H9 (cell line): ENCODE results near the gene CDYL. TPM values are rescaled to one million over a fixed set of nuclear protein-coding genes. Genes with fewer than 3 reads are reported as not detected.
A peak's percentile ranks its signal among the peaks of the same experiment; 100 is the strongest.

Source experiments
- DNase-seq: peaks from one replicate; pipeline ENCODE4 v3.0.0-alpha.2; 2017
- H2AFZ ChIP-seq: one replicate; pipeline ENCODE4 v1.6.1; 2013; ENCODE audit warnings: mild to moderate bottlenecking, low read length, control low read depth, moderate library complexity
- H2AK5ac ChIP-seq: 2 replicates; pipeline ENCODE4 v1.6.1; 2013; ENCODE audit warnings: low read length, control low read depth, mixed read lengths; ENCODE audit not compliant: insufficient read length
- H2BK120ac ChIP-seq: one replicate; pipeline ENCODE4 v1.6.1; 2013; ENCODE audit warnings: low read depth, mild to moderate bottlenecking, low read length, control low read depth, inconsistent platforms; ENCODE audit not compliant: poor library complexity, severe bottlenecking
- H2BK12ac ChIP-seq: 2 replicates; pipeline ENCODE4 v1.6.1; 2013; ENCODE audit warnings: low read length, control low read depth, mixed read lengths, low read depth; ENCODE audit not compliant: insufficient read length
- H2BK15ac ChIP-seq: 2 replicates; pipeline ENCODE4 v1.6.1; 2013; ENCODE audit warnings: low read depth, low read length, control low read depth
- H2BK20ac ChIP-seq: one replicate; pipeline ENCODE4 v1.6.1; 2013; ENCODE audit warnings: low read depth, mild to moderate bottlenecking, low read length, control low read depth, inconsistent platforms; ENCODE audit not compliant: poor library complexity, severe bottlenecking
- H2BK5ac ChIP-seq: 2 replicates; pipeline ENCODE4 v1.6.1; 2013; ENCODE audit warnings: low read length, control low read depth, mixed read lengths; ENCODE audit not compliant: insufficient read length
- H3K14ac ChIP-seq: 2 replicates; pipeline ENCODE4 v1.6.1; 2013; ENCODE audit warnings: low read length, control low read depth; ENCODE audit not compliant: insufficient read depth
- H3K18ac ChIP-seq: 2 replicates; pipeline ENCODE4 v1.6.1; 2013; ENCODE audit warnings: low read depth, mild to moderate bottlenecking, mixed read lengths, low read length, control low read depth; ENCODE audit not compliant: insufficient read length
- H3K23ac ChIP-seq: 2 replicates; pipeline ENCODE4 v1.6.1; 2013; ENCODE audit warnings: low read length, control low read depth, mixed read lengths, low read depth; ENCODE audit not compliant: insufficient read length
- H3K23me2 ChIP-seq: 2 replicates; pipeline ENCODE4 v1.6.1; 2013; ENCODE audit warnings: low read depth, mild to moderate bottlenecking, mixed read lengths, low read length, control low read depth; ENCODE audit not compliant: insufficient read length, poor library complexity, severe bottlenecking
- H3K27ac ChIP-seq: 2 replicates; pipeline ENCODE4 v1.5.1; 2013; ENCODE audit warnings: low read length, control low read depth, mixed read lengths, low read depth; ENCODE audit not compliant: insufficient read length
- H3K27me3 ChIP-seq: 2 replicates; pipeline ENCODE4 v1.6.1; 2013; ENCODE audit warnings: low read length, control low read depth, inconsistent platforms; ENCODE audit not compliant: insufficient read depth
- H3K4ac ChIP-seq: 2 replicates; pipeline ENCODE4 v1.6.1; 2013; ENCODE audit warnings: low read depth, mild to moderate bottlenecking, control low read depth, inconsistent platforms, low read length, moderate library complexity
- H3K4me1 ChIP-seq: 2 replicates; pipeline ENCODE4 v1.6.1; 2013; ENCODE audit warnings: low read length, control low read depth, inconsistent platforms; ENCODE audit not compliant: insufficient read depth
- H3K4me2 ChIP-seq: 2 replicates; pipeline ENCODE4 v1.6.1; 2013; ENCODE audit warnings: low read length, control low read depth, mixed read lengths; ENCODE audit not compliant: insufficient read length, insufficient read depth
- H3K56ac ChIP-seq: 2 replicates; pipeline ENCODE4 v1.6.1; 2013; ENCODE audit warnings: low read depth, mild to moderate bottlenecking, mixed read lengths, low read length, control low read depth; ENCODE audit not compliant: insufficient read length
- H3K79me1 ChIP-seq: 2 replicates; pipeline ENCODE4 v1.6.1; 2013; ENCODE audit warnings: low read depth, mild to moderate bottlenecking, moderate library complexity, low read length, control low read depth, inconsistent platforms; ENCODE audit not compliant: insufficient read depth, poor library complexity, severe bottlenecking
- H3K79me2 ChIP-seq: 2 replicates; pipeline ENCODE4 v1.6.1; 2013; ENCODE audit warnings: low read length, control low read depth, inconsistent platforms; ENCODE audit not compliant: insufficient read depth
- H3K9ac ChIP-seq: 2 replicates; pipeline ENCODE4 v1.6.1; 2013; ENCODE audit warnings: low read length, control low read depth, mixed read lengths; ENCODE audit not compliant: insufficient read length; ENCODE audit errors: extremely low read depth
- H3K9me3 ChIP-seq: one replicate; pipeline ENCODE4 v1.6.1; 2013; ENCODE audit warnings: low read depth, low read length, inconsistent platforms; ENCODE audit not compliant: control insufficient read depth
- H3T11ph ChIP-seq: one replicate; pipeline ENCODE4 v1.6.1; 2013; ENCODE audit warnings: mild to moderate bottlenecking, low read length, control low read depth, inconsistent platforms
- H4K20me1 ChIP-seq: one replicate; pipeline ENCODE4 v1.6.1; 2013; ENCODE audit not compliant: control insufficient read depth, insufficient read length, insufficient read depth
- H4K5ac ChIP-seq: 2 replicates; pipeline ENCODE4 v1.6.1; 2013; ENCODE audit warnings: low read depth, mild to moderate bottlenecking, mixed read lengths, low read length, control low read depth; ENCODE audit not compliant: insufficient read length
- H4K8ac ChIP-seq: replicated peaks from 2 replicates; pipeline ENCODE4 v1.6.1; 2013; ENCODE audit warnings: low read length, control low read depth, mixed read lengths, low read depth; ENCODE audit not compliant: insufficient read length
- H4K91ac ChIP-seq: 2 replicates; pipeline ENCODE4 v1.6.1; 2013; ENCODE audit warnings: low read depth, mild to moderate bottlenecking, moderate library complexity, mixed read lengths, low read length, control low read depth; ENCODE audit not compliant: insufficient read length
- H3K27ac Mint-ChIP-seq, 3 experiments: 2 replicates in 2 of 3; 3 replicates in 1 of 3; pipeline ENCODE4 v1.8.0; 2020 to 2021; ENCODE audit warnings: mixed read lengths in 3 of 3, mild to moderate bottlenecking in 1 of 3, moderate library complexity in 1 of 3
- H3K27me3 Mint-ChIP-seq: 2 replicates; pipeline ENCODE4 v1.8.0; 2021; ENCODE audit warnings: low read depth, mild to moderate bottlenecking, moderate library complexity, mixed read lengths
- H3K36me3 Mint-ChIP-seq, 3 experiments: 2 replicates in 2 of 3; 3 replicates in 1 of 3; pipeline ENCODE4 v1.8.0; 2020 to 2021; ENCODE audit warnings: low read depth in 3 of 3, mixed read lengths in 3 of 3; ENCODE audit not compliant: insufficient read depth in 1 of 3
- H3K4me1 Mint-ChIP-seq, 2 experiments: 2 replicates each; pipeline ENCODE4 v1.8.0; 2020; ENCODE audit warnings: mixed read lengths in 2 of 2
- H3K4me3 Mint-ChIP-seq, 2 experiments: 2 replicates in 1 of 2; 3 replicates in 1 of 2; pipeline ENCODE4 v1.8.0; 2020 to 2021; ENCODE audit warnings: mild to moderate bottlenecking in 2 of 2, mixed read lengths in 2 of 2, moderate library complexity in 1 of 2
- H3K9me3 Mint-ChIP-seq, 2 experiments: 2 replicates in 1 of 2; 3 replicates in 1 of 2; pipeline ENCODE4 v1.8.0; 2020; ENCODE audit warnings: mild to moderate bottlenecking in 2 of 2, mixed read lengths in 2 of 2, moderate library complexity in 1 of 2
- CTCF ChIP-seq: fragments of 200-600 bp; sonication (generic); conservative IDR thresholded peaks from 3 replicates; pipeline ENCODE4 v1.8.0; 2021; ENCODE audit warnings: antibody characterized with exemption, mild to moderate bottlenecking
- WGBS: extraction: QIAGEN DNeasy Blood & Tissue Kit; methylation state at CpG from one replicate; pipeline ENCODE4 v1.1.7; 2013; ENCODE audit warnings: missing lambda C conversion rate, low lambda C conversion rate, mixed read lengths; ENCODE audit not compliant: insufficient read length; ENCODE audit errors: extremely low coverage; 5-methylcytosine and 5-hydroxymethylcytosine counted together
- total RNA-seq: library from RNA; stranded (reverse); gene quantifications from 2 replicates; pipeline ENCODE4 v1.2.1, GENCODE V29; 2021

Gene CDYL
- total RNA-seq, 1 experiment from 2014 or later, result 95.0 TPM

GRCh38 chr6:4870821-4871494 is 94.8 kb downstream of the CDYL start:
- H2AFZ ChIP-seq, result no peak overlapping the region
- peak overlapping the region in 2 of 3 experiments; percentile 35 to 39; a peak in 2 of 7 replicates for H3K27ac Mint-ChIP-seq
- peaks cover 34 to 36% of the 10 kb centered on the region in 2 experiments for H3K4me1 Mint-ChIP-seq
- no peak overlapping the region for H3K9ac ChIP-seq
- no peak overlapping the region for H3K4ac ChIP-seq
- no peak overlapping the region for H3K18ac ChIP-seq
- no peak overlapping the region for H3K56ac ChIP-seq
- no peak for DNase-seq
- no peak overlapping the region for H2BK15ac ChIP-seq
- peaks cover 42% of the 10 kb centered on the region; the same call in 1 of the 2 replicates for H3K79me2 ChIP-seq
- no peak overlapping the region for H3K27ac ChIP-seq
- no peaks in the 10 kb centered on the region for H3K27me3 ChIP-seq
- no peak overlapping the region for H2BK120ac ChIP-seq
- TF ChIP-seq CTCF, result no peak
- no peak overlapping the region for H4K91ac ChIP-seq
- no peak overlapping the region for H2BK20ac ChIP-seq
- 0 out of 2 replicates have a peak, but pooled peaks cover 2% of the 10 kb centered on the region for H3K4me1 ChIP-seq
- peaks cover 3 to 15% (median 3%) of the 10 kb centered on the region in 3 experiments; a peak in 6 of 7 replicates for H3K36me3 Mint-ChIP-seq
- no peaks in the 10 kb centered on the region for H3K23me2 ChIP-seq
- no peak overlapping the region for H3K4me3 Mint-ChIP-seq
- no peak overlapping the region for H3K23ac ChIP-seq
- no peak overlapping the region for H2AK5ac ChIP-seq
- no peaks in the 10 kb centered on the region for H3K27me3 Mint-ChIP-seq
- H3T11ph ChIP-seq, result no peak overlapping the region
- H2BK5ac ChIP-seq, result no peak overlapping the region
- H4K8ac ChIP-seq, result no peak overlapping the region
- H4K20me1 ChIP-seq, result no peaks in the 10 kb centered on the region
- no peak overlapping the region for H2BK12ac ChIP-seq
- no peaks in the 10 kb centered on the region for H3K9me3 Mint-ChIP-seq
- no peak overlapping the region for H3K14ac ChIP-seq
- WGBS, result no CpG with 5 or more reads among the region's 3 CpGs
- no peak overlapping the region for H4K5ac ChIP-seq
- H3K9me3 ChIP-seq, result no peaks in the 10 kb centered on the region
- H3K79me1 ChIP-seq, result peaks cover 6% of the 10 kb centered on the region
- H3K4me2 ChIP-seq, result no peak overlapping the region
